ENCODE data around the gene PATL1. TPM values are rescaled to one million over a fixed set of nuclear protein-coding genes. Genes with fewer than 3 reads are reported as not detected.

Gene PATL1
- total and polyA plus RNA-seq, 4 donors = 12.8 to 29.3 (median 26.0) TPM

- no peak overlapping the region for H3K9ac ChIP-seq (ENCODE audit: insufficient read depth in 1 of 2, low read length in 2 of 2)
- H3K27me3 ChIP-seq (ENCODE audit: control insufficient read depth in 3 of 3, insufficient read depth in 3 of 3, low read length in 2 of 3) = no peaks in the 10 kb centered on the region
- no peak for TF ChIP-seq CTCF (IDR thresholded peaks at IDR 0.05; ENCODE audit: control extremely low read depth, extremely low read depth)
- DNase-seq = no peak
- no peak overlapping the region for H3K27ac ChIP-seq (ENCODE audit: low read depth in 1 of 2, low read length in 1 of 2)
- H3K36me3 ChIP-seq (ENCODE audit: control insufficient read depth in 4 of 4, insufficient read depth in 4 of 4, low read length in 4 of 4) = no peaks in the 10 kb centered on the region
- no peak overlapping the region for H3K4me3 ChIP-seq
- no peak for ATAC-seq (ENCODE audit: insufficient read depth, low FRiP score)
- H3K4me1 ChIP-seq (ENCODE audit: control insufficient read depth in 5 of 5, insufficient read depth in 5 of 5, low read length in 5 of 5) = no peaks in the 10 kb centered on the region
- WGBS, 2 donors = 69 to 85% methylated on average over 3 of the region's 3 CpGs
- no peaks in the 10 kb centered on the region for H3K9me3 ChIP-seq (ENCODE audit: control insufficient read depth in 4 of 4, insufficient read depth in 3 of 4, low read length in 3 of 4)
Observed at GRCh38 chr11:59710136-59710847, 41.5 kb upstream of the PATL1 start.

DNA sequence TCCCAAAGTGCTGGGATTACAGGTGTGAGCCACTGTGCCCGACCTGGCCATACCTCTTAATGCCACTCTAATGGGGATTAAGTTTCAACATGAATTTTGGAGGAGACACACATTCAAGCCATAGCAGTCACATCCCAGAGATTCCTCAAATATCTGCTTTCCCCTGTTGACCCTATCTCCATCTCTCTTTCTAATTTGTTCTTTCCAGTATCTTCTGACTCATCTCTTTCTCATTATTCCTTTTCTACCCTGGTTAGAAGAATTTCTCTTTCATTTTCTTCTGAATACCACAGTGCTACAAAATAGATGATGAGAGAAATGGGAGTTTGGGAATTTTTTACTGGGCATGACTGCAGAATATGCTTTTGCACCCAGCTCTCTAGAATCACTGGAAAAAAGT is 39.7 kb upstream of the PATL1 start:
- Histone ChIP-seq H3K4me1 (ENCODE audit: control insufficient read depth in 5 of 5, insufficient read depth in 5 of 5, low read length in 5 of 5) (no peaks in the 10 kb centered on the region), H3K9me3 (ENCODE audit: control insufficient read depth in 4 of 4, insufficient read depth in 3 of 4, low read length in 3 of 4) (no peaks in the 10 kb centered on the region), H3K27ac (ENCODE audit: low read depth in 1 of 2, low read length in 1 of 2) (no peak overlapping the region), H3K9ac (ENCODE audit: insufficient read depth in 1 of 2, low read length in 2 of 2) (no peak overlapping the region), H3K27me3 (ENCODE audit: control insufficient read depth in 3 of 3, insufficient read depth in 3 of 3, low read length in 2 of 3) (no peaks in the 10 kb centered on the region), H3K4me3 (no peak overlapping the region), H3K36me3 (ENCODE audit: control insufficient read depth in 4 of 4, insufficient read depth in 4 of 4, low read length in 4 of 4) (no peaks in the 10 kb centered on the region)
- WGBS, 2 donors = 55 to 82% methylated on average over 1 of the region's 1 CpG
- no peak for DNase-seq
- TF ChIP-seq CTCF (IDR thresholded peaks at IDR 0.05; ENCODE audit: control extremely low read depth, extremely low read depth) = no peak
- ATAC-seq (ENCODE audit: insufficient read depth, low FRiP score) = no peak

DNA sequence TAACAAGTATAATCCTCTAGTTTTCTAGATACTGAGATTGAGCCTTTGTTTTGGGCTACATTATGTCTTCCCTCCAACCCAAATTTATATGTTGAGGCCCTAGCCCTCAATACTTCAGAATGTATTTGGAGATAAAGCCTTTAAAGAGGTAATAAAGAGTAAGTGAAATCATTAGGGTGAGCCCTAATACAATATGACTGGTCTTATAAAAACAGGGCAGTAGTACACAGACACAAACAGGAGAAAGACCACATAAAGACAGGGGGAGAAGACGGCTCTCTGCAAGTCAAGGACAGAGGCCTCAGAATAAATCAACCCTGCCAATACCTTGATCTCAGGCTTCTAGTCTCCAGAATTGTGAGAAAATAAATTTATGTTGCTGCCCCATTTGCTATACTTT is 38.5 kb upstream of the PATL1 start:
- no peaks in the 10 kb centered on the region for H3K9me3 ChIP-seq (ENCODE audit: control insufficient read depth in 4 of 4, insufficient read depth in 3 of 4, low read length in 3 of 4)
- 95 to 100% methylated on average over 1 of the region's 1 CpG for WGBS, 2 donors
- TF ChIP-seq CTCF (IDR thresholded peaks at IDR 0.05; ENCODE audit: control extremely low read depth, extremely low read depth) = no peak
- H3K27me3 ChIP-seq (ENCODE audit: control insufficient read depth in 3 of 3, insufficient read depth in 3 of 3, low read length in 2 of 3) = no peaks in the 10 kb centered on the region
- H3K4me3 ChIP-seq = no peak overlapping the region
- no peak for DNase-seq
- H3K36me3 ChIP-seq (ENCODE audit: control insufficient read depth in 4 of 4, insufficient read depth in 4 of 4, low read length in 4 of 4) = no peaks in the 10 kb centered on the region
- no peaks in the 10 kb centered on the region for H3K4me1 ChIP-seq (ENCODE audit: control insufficient read depth in 5 of 5, insufficient read depth in 5 of 5, low read length in 5 of 5)
- ATAC-seq (ENCODE audit: insufficient read depth, low FRiP score) = no peak
- H3K27ac ChIP-seq (ENCODE audit: low read depth in 1 of 2, low read length in 1 of 2) = no peak overlapping the region
- no peak overlapping the region for H3K9ac ChIP-seq (ENCODE audit: insufficient read depth in 1 of 2, low read length in 2 of 2)
